Measurements from ENCODE around the gene SMAD3.
"Not testable (repeated sequence)": the region's sequence is repeated elsewhere in the genome, so short reads cannot be mapped to it uniquely, and the experiment has no call there.

SMAD3 gene

GRCh38 chr15:67142092-67142766 is 76.8 kb downstream of the SMAD3 start:
- no peak for DNase-seq (ENCODE audit: low spot score)

GRCh38 chr15:67142767-67143100 is 77.3 kb downstream of the SMAD3 start:
- no peak for DNase-seq (ENCODE audit: low spot score)

- no peak for DNase-seq (ENCODE audit: low spot score)
These were observed 78.2 kb downstream of the SMAD3 start for GRCh38 chr15:67143646-67144045.

- DNase-seq (ENCODE audit: low spot score) = no peak
These were observed 79.4 kb downstream of the SMAD3 start for GRCh38 chr15:67144609-67145311.

- no peak for DNase-seq (ENCODE audit: low spot score)
These were observed 79.9 kb downstream of the SMAD3 start for GRCh38 chr15:67145312-67145610.

- no peak for DNase-seq (ENCODE audit: low spot score)
These were observed 80.3 kb downstream of the SMAD3 start for GRCh38 chr15:67145710-67146109.

GRCh38 chr15:67146234-67146633 is 80.8 kb downstream of the SMAD3 start:
- DNase-seq (ENCODE audit: low spot score) = no peak

GRCh38 chr15:67146875-67147381 is 81.5 kb downstream of the SMAD3 start:
- no peak for DNase-seq (ENCODE audit: low spot score)

- DNase-seq (ENCODE audit: low spot score) = no peak
These were observed 82.1 kb downstream of the SMAD3 start for GRCh38 chr15:67147396-67147949.

GRCh38 chr15:67148196-67148701 is 82.8 kb downstream of the SMAD3 start:
- DNase-seq (ENCODE audit: low spot score) = no peak

GRCh38 chr15:67149068-67149772 is 83.8 kb downstream of the SMAD3 start:
- no peak for DNase-seq (ENCODE audit: low spot score)

- no peak for DNase-seq (ENCODE audit: low spot score)
These were observed 84.3 kb downstream of the SMAD3 start for GRCh38 chr15:67149773-67150022.

- DNase-seq (ENCODE audit: low spot score) = no peak
These were observed 84.8 kb downstream of the SMAD3 start for GRCh38 chr15:67150023-67150860.

- no peak for DNase-seq (ENCODE audit: low spot score)
These were observed 87.0 kb downstream of the SMAD3 start for GRCh38 chr15:67152429-67152828.

GRCh38 chr15:67153044-67153443 is 87.6 kb downstream of the SMAD3 start:
- DNase-seq (ENCODE audit: low spot score) = not testable (repeated sequence)

- no peak for DNase-seq (ENCODE audit: low spot score)
These were observed 88.8 kb downstream of the SMAD3 start for GRCh38 chr15:67154249-67154648.

- DNase-seq (ENCODE audit: low spot score) = no peak
These were observed 91.0 kb downstream of the SMAD3 start for GRCh38 chr15:67156426-67156825.

GRCh38 chr15:67156834-67157233 is 91.4 kb downstream of the SMAD3 start:
- DNase-seq (ENCODE audit: low spot score) = no peak

- no peak for DNase-seq (ENCODE audit: low spot score)
These were observed 92.3 kb downstream of the SMAD3 start for GRCh38 chr15:67157521-67158252.

GRCh38 chr15:67158367-67158766 is 93.0 kb downstream of the SMAD3 start:
- no peak for DNase-seq (ENCODE audit: low spot score)

- no peak for DNase-seq (ENCODE audit: low spot score)
These were observed 96.0 kb downstream of the SMAD3 start for GRCh38 chr15:67161412-67161811.

All from putamen (tissue), 1 donor.